ENCODE results near the gene SHH.

DNA sequence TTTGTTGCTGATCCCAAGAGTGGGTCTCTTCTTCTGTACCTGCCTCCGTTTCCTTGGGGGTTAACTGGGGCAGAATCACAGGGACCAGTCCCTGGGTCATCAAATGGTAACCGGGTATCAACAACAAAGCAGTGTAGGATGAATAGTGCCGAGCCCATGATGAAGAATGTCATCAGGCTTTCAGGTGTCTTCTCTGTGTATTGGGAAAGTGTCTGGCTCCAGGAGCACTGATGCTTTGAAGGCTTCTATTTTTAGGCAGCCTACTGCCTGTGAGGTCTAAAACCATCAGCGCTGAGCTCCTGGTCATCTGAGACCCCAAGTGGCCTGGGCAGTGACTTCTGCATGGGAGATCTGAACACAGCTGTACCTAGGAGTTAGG, 48.2 kb upstream of the SHH start:
- no peak for TF ChIP-seq ZFX (IDR thresholded peaks at IDR 0.05)
- TF ChIP-seq, protein P1, sequence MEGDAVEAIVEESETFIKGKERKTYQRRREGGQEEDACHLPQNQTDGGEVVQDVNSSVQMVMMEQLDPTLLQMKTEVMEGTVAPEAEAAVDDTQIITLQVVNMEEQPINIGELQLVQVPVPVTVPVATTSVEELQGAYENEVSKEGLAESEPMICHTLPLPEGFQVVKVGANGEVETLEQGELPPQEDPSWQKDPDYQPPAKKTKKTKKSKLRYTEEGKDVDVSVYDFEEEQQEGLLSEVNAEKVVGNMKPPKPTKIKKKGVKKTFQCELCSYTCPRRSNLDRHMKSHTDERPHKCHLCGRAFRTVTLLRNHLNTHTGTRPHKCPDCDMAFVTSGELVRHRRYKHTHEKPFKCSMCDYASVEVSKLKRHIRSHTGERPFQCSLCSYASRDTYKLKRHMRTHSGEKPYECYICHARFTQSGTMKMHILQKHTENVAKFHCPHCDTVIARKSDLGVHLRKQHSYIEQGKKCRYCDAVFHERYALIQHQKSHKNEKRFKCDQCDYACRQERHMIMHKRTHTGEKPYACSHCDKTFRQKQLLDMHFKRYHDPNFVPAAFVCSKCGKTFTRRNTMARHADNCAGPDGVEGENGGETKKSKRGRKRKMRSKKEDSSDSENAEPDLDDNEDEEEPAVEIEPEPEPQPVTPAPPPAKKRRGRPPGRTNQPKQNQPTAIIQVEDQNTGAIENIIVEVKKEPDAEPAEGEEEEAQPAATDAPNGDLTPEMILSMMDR (conservative IDR thresholded peaks at IDR 0.05), result no peak

Measured in C4-2B (cell line).